Measurements from ENCODE around the gene CFAP69.

The CFAP69 gene

DNA sequence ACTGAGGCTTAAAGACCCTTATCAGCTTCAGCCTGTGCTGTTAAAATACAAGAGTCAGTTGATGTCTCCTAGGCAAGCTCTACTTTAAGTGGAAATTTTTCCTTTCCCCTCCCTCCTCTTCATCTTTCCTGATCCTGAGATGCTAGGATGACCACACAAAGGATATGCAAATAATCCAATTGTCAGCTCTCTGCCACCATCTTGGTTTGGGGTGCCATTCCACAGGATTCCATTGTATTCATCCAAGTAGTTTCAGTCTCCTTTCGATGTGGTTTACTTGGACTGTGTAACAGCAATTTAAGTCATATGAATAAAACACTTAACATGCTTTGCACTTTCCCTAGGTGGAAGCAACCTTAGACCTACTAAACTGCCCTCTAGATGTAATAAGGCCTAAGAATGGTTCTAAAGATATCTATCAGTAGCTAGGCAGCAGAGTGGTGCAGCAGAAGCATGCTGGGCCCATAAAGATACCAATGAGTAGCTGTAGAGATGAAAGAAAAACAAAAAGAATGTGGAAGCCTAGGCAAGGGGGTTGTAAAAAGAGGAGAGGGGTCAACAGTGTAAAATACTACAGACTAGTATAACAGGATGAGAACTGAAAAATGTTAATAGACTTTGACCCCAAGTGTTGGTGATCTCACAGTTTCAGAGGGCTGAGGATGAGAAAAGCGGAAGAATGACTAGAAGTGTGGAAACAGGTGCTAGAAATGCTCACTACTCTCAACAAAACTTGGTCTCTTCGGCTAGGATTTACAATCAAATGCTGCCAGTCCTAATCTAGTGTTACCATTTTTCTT, 2.4 kb upstream of the CFAP69 start:
- no peaks in the 10 kb centered on the region for H3K79me2 ChIP-seq (ENCODE audit: insufficient read depth, low read length)
- ATAC-seq (ENCODE audit: insufficient read depth, low read depth), result no peak

DNA sequence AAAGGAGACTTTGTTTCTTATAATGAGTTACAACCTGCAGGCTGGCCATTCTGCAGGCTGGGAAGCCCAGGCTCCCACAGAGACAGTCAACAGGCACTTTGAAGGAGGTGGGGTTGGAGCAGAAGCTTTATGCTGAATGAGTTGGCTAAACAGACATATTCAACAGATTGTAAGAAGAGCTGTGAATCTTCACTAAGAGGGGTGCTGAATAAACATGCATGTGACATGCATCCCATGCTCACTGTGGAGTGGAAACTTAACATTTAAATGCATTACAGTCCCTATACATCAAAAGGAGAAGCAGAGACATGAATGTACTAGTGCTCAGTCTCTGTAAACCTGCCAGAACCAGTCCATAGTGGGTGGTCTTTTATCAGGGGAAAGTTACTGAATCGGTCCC, 1.4 kb upstream of the CFAP69 start:
- Histone ChIP-seq H2AFZ (ENCODE audit: low read depth, low read length) (no peak overlapping the region), H3K79me2 (ENCODE audit: insufficient read depth, low read length) (no peaks in the 10 kb centered on the region), H4K20me1 (ENCODE audit: insufficient read depth, low read length) (no peaks in the 10 kb centered on the region), H3K36me3 (ENCODE audit: insufficient read depth, low read length) (no peaks in the 10 kb centered on the region), H3K9ac (ENCODE audit: low read depth, low read length) (no peak overlapping the region), H3K27ac (ENCODE audit: low read length) (no peak overlapping the region), H3K4me1 (ENCODE audit: insufficient read depth, low read length) (no peaks in the 10 kb centered on the region), H3K4me2 (ENCODE audit: insufficient read depth, low read length) (no peak overlapping the region), H3K27me3 (ENCODE audit: insufficient read depth, low read length, poor library complexity) (no peaks in the 10 kb centered on the region), H3K4me3 (ENCODE audit: low read depth in 1 of 2, low read length in 2 of 2) (no peak overlapping the region), H3K9me3 (ENCODE audit: insufficient read depth, low read length, severe bottlenecking) (no peaks in the 10 kb centered on the region)
- ATAC-seq (ENCODE audit: insufficient read depth, low read depth) (no peak), DNase-seq (no peak)
- TF ChIP-seq EZH2 (IDR thresholded peaks at IDR 0.05; ENCODE audit: borderline replicate concordance, low read depth, low read length, severe bottlenecking), result no peak
- TF ChIP-seq, protein P1, sequence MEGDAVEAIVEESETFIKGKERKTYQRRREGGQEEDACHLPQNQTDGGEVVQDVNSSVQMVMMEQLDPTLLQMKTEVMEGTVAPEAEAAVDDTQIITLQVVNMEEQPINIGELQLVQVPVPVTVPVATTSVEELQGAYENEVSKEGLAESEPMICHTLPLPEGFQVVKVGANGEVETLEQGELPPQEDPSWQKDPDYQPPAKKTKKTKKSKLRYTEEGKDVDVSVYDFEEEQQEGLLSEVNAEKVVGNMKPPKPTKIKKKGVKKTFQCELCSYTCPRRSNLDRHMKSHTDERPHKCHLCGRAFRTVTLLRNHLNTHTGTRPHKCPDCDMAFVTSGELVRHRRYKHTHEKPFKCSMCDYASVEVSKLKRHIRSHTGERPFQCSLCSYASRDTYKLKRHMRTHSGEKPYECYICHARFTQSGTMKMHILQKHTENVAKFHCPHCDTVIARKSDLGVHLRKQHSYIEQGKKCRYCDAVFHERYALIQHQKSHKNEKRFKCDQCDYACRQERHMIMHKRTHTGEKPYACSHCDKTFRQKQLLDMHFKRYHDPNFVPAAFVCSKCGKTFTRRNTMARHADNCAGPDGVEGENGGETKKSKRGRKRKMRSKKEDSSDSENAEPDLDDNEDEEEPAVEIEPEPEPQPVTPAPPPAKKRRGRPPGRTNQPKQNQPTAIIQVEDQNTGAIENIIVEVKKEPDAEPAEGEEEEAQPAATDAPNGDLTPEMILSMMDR (IDR thresholded peaks at IDR 0.05; ENCODE audit: borderline replicate concordance, extremely low read depth, low read length, poor library complexity, severe bottlenecking), result no peak

More for the DNA sequence above, 2.4 kb upstream of the CFAP69 start:
- Histone ChIP-seq H2AFZ (ENCODE audit: low read depth, low read length) (no peak overlapping the region), H3K9me3 (ENCODE audit: insufficient read depth, low read length, severe bottlenecking) (no peaks in the 10 kb centered on the region), H3K36me3 (ENCODE audit: insufficient read depth, low read length) (no peaks in the 10 kb centered on the region), H3K4me1 (ENCODE audit: insufficient read depth, low read length) (no peaks in the 10 kb centered on the region), H4K20me1 (ENCODE audit: insufficient read depth, low read length) (no peaks in the 10 kb centered on the region), H3K27me3 (ENCODE audit: insufficient read depth, low read length, poor library complexity) (no peaks in the 10 kb centered on the region), H3K4me2 (ENCODE audit: insufficient read depth, low read length) (no peak overlapping the region), H3K9ac (ENCODE audit: low read depth, low read length) (no peak overlapping the region), H3K27ac (ENCODE audit: low read length) (no peak overlapping the region), H3K4me3 (ENCODE audit: low read depth in 1 of 2, low read length in 2 of 2) (no peak overlapping the region)
- DNase-seq, result no peak
- TF ChIP-seq EZH2 (IDR thresholded peaks at IDR 0.05; ENCODE audit: borderline replicate concordance, low read depth, low read length, severe bottlenecking), result no peak
- TF ChIP-seq, protein P1 (IDR thresholded peaks at IDR 0.05; ENCODE audit: borderline replicate concordance, extremely low read depth, low read length, poor library complexity, severe bottlenecking), result no peak

DNA sequence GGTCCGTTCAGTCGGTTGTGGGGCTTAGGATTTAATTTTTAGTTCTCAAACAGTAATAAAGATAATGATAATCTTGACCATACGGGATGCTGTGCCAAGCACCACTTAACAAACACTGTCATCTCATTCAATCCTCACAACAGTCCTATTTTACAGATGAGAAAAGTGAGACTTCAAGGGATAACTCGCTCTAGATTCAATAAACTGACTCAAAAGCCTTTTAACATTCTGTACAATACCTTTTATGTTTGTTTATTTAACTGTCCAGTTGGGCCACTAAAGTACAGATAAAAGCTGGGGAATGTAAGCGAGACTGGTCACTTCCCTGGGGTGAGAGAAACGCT, 437 bp upstream of the CFAP69 start:
- Histone ChIP-seq H3K27ac (ENCODE audit: low read length) (no peak overlapping the region), H3K9me3 (ENCODE audit: insufficient read depth, low read length, severe bottlenecking) (no peaks in the 10 kb centered on the region), H3K9ac (ENCODE audit: low read depth, low read length) (no peak overlapping the region), H3K4me2 (ENCODE audit: insufficient read depth, low read length) (no peak overlapping the region), H3K27me3 (ENCODE audit: insufficient read depth, low read length, poor library complexity) (no peaks in the 10 kb centered on the region), H4K20me1 (ENCODE audit: insufficient read depth, low read length) (no peaks in the 10 kb centered on the region), H3K4me3 (ENCODE audit: low read depth in 1 of 2, low read length in 2 of 2) (no peak overlapping the region), H2AFZ (ENCODE audit: low read depth, low read length) (no peak overlapping the region), H3K4me1 (ENCODE audit: insufficient read depth, low read length) (no peaks in the 10 kb centered on the region), H3K36me3 (ENCODE audit: insufficient read depth, low read length) (no peaks in the 10 kb centered on the region), H3K79me2 (ENCODE audit: insufficient read depth, low read length) (no peaks in the 10 kb centered on the region)
- ATAC-seq (ENCODE audit: insufficient read depth, low read depth) (no peak), DNase-seq (no peak)
- TF ChIP-seq, protein P1 (IDR thresholded peaks at IDR 0.05; ENCODE audit: borderline replicate concordance, extremely low read depth, low read length, poor library complexity, severe bottlenecking), result no peak
- TF ChIP-seq EZH2 (IDR thresholded peaks at IDR 0.05; ENCODE audit: borderline replicate concordance, low read depth, low read length, severe bottlenecking), result no peak
